Measurements from ENCODE around the gene BMP5.

Gene BMP5

DNA sequence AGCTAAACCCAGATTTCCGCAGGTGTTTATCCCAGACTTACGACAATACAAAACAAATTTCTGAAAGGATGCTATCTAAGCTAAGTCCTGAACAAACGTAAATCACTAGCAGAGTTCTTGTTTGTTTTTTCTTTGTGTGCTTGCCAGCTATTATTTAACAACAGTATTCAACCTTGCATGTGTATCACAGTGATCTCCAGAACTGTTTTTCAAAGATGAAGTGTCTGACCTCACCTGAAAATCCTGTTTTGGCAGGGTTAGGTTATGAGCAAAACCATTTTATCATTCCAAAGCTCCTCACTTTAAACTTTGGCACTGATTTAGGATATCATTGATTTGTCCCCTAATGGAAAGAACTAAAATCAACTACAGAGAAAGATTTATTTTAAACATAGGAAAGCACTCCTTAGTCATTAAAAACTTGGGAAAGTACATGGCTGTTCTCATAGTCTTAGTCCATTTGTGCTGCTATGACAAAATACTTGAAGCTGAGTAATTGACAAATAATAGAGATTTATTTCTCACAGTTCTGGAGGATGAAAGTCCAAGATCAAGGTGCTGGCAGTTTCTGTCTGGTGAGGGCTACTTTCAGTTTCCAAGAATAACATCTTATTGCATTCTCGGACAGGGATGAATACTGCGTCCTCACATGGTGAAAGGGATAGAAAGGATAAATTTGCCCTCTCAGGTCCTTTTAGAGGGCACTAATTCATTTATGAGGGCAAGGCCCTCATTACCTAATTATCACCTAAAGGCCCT, 20.8 kb upstream of the BMP5 start:
- in situ Hi-C loops (cut with MboI; ENCODE audit: low pct_unique_long_range_greater_than_20kb, low sequenced_read_pairs, unreplicated experiment) = loop anchor here (25.0 kb wide), 1 partner anchor 434 kb away; no protein-coding TSS in a partner anchor
- TF ChIP-seq CTCF (IDR thresholded peaks at IDR 0.05; ENCODE audit: extremely low read depth, insufficient read depth, missing control alignments) = no peak
- no peak for DNase-seq (ENCODE audit: low spot score)

- no peak for DNase-seq (ENCODE audit: low spot score)
- in situ Hi-C loops (cut with MboI; ENCODE audit: low pct_unique_long_range_greater_than_20kb, low sequenced_read_pairs, unreplicated experiment) = loop anchor here (25.0 kb wide), 1 partner anchor 431 kb away; no protein-coding TSS in a partner anchor
- TF ChIP-seq CTCF (IDR thresholded peaks at IDR 0.05; ENCODE audit: extremely low read depth, insufficient read depth, missing control alignments) = no peak
These were observed 17.5 kb upstream of the BMP5 start for GRCh38 chr6:55892749-55893357.

DNA sequence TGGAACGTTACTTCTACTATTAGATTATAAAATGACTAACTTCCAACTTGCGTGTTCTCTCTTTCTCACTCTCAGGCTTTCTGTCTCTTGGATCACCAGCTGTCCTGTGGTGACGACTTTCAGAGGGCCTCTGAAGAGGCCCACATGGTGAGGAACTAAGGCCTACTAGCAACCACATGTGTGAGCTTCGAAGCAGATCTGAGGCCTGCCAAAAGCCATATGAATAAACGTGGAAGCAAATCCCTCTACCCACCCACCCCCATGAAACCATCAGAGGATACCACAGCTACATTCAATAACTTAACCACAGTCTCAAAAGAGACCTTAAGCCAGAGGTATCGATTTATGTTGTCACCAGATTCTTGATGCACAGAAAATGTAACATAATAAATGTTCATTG, 13.5 kb upstream of the BMP5 start:
- DNase-seq (ENCODE audit: low spot score) = no peak
- in situ Hi-C loops (cut with MboI; ENCODE audit: low pct_unique_long_range_greater_than_20kb, low sequenced_read_pairs, unreplicated experiment) = loop anchor here (25.0 kb wide), 1 partner anchor 427 kb away; no protein-coding TSS in a partner anchor

DNA sequence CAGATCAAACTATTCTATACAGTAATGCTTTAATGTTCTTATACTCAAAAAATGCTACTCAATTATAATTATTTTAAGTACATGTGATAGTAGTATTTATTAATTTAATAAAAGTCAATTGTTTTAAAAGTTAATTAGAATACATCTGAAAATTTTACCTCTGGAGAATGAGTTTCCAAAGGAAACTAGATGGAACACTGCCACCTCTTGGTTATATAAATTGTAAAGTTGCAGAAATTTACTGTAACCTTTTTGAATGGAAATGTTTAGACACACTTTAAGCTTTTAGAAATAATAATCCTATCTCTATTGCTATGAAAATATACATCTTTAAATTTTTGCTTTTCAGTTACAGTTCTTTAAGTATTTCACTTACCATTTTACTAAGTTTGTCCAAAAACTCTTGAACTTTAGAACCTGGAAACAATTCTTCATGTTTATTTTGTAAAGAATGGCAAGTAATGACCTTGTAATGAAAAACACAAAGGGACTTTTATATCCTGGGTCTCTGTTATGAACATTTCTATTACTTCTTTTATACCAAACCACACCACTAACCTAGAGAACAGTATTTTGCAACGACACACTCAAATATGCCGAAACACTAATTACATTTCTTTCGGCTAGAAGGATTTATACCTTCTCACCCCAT, 10.9 kb upstream of the BMP5 start:
- in situ Hi-C loops (cut with MboI; ENCODE audit: low pct_unique_long_range_greater_than_20kb, low sequenced_read_pairs, unreplicated experiment) = loop anchor here (25.0 kb wide), 1 partner anchor 424 kb away; no protein-coding TSS in a partner anchor
- TF ChIP-seq CTCF (IDR thresholded peaks at IDR 0.05; ENCODE audit: extremely low read depth, insufficient read depth, missing control alignments) = peak; percentile 30
- no peak for DNase-seq (ENCODE audit: low spot score)

More for the DNA sequence above, 13.5 kb upstream of the BMP5 start:
- TF ChIP-seq CTCF (IDR thresholded peaks at IDR 0.05; ENCODE audit: extremely low read depth, insufficient read depth, missing control alignments) = no peak

DNA sequence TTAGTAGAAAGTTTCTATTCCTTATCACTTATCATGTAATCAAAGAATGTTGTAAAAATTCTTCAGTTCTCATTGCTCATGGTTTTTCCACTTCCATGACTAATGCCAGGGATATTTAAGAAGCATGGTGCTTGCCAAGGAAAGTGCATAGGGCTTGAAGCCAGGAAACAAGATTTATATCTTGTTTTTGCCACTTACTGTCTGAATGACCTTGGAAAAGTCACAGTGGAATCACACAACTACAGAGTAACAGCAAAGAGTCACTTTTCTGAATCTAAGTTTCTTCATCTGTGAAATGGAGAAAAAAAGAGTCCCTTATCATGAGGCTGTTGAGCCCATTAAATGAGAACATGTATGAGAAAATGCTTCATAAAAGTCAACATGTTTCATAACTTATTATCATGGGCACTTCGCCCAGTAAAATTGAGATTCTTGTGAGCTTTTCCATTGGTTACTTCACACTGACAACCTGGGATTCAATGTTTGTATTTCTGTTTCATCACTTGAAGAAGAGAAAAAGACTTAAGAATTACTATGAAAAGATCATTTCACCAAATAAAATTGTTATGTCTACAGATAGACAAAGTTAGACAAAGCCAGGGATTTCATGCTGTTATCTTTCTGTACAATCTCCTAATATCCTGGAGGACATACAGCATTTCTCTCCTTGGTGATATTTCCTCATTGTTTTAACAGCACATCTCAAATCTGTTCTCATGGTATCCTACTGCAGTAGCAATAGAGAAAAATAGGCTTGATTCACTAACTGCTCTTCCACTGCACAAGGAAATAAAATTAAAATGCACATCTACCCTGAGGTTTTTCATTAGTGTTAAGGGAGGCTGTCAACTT, 7.6 kb upstream of the BMP5 start:
- no peak for TF ChIP-seq CTCF (IDR thresholded peaks at IDR 0.05; ENCODE audit: extremely low read depth, insufficient read depth, missing control alignments)
- no peak for DNase-seq (ENCODE audit: low spot score)
- in situ Hi-C loops (cut with MboI; ENCODE audit: low pct_unique_long_range_greater_than_20kb, low sequenced_read_pairs, unreplicated experiment) = loop anchor here (25.0 kb wide), 1 partner anchor 421 kb away; no protein-coding TSS in a partner anchor

GRCh38 chr6:55877283-55877682, 1.9 kb upstream of the BMP5 start:
- TF ChIP-seq CTCF (IDR thresholded peaks at IDR 0.05; ENCODE audit: extremely low read depth, insufficient read depth, missing control alignments) = no peak
- DNase-seq (ENCODE audit: low spot score) = no peak
- in situ Hi-C loops (cut with MboI; ENCODE audit: low pct_unique_long_range_greater_than_20kb, low sequenced_read_pairs, unreplicated experiment) = loop anchor here (25.0 kb wide), 1 partner anchor 415 kb away; no protein-coding TSS in a partner anchor

Data from GM13977 (cell line).